H9 (cell line): ENCODE data around the gene UMAD1. TPM values are rescaled to one million over a fixed set of nuclear protein-coding genes. Genes with fewer than 3 reads are reported as not detected.

Experiments
- DNase-seq: peaks from one replicate; pipeline ENCODE4 v3.0.0-alpha.2; 2017
- H2AFZ ChIP-seq: one replicate; pipeline ENCODE4 v1.6.1; 2013; ENCODE audit warnings: mild to moderate bottlenecking, low read length, control low read depth, moderate library complexity
- H2AK5ac ChIP-seq: 2 replicates; pipeline ENCODE4 v1.6.1; 2013; ENCODE audit warnings: low read length, control low read depth, mixed read lengths; ENCODE audit not compliant: insufficient read length
- H2BK120ac ChIP-seq: one replicate; pipeline ENCODE4 v1.6.1; 2013; ENCODE audit warnings: low read depth, mild to moderate bottlenecking, low read length, control low read depth, inconsistent platforms; ENCODE audit not compliant: poor library complexity, severe bottlenecking
- H2BK12ac ChIP-seq: 2 replicates; pipeline ENCODE4 v1.6.1; 2013; ENCODE audit warnings: low read length, control low read depth, mixed read lengths, low read depth; ENCODE audit not compliant: insufficient read length
- H2BK15ac ChIP-seq: 2 replicates; pipeline ENCODE4 v1.6.1; 2013; ENCODE audit warnings: low read depth, low read length, control low read depth
- H2BK20ac ChIP-seq: one replicate; pipeline ENCODE4 v1.6.1; 2013; ENCODE audit warnings: low read depth, mild to moderate bottlenecking, low read length, control low read depth, inconsistent platforms; ENCODE audit not compliant: poor library complexity, severe bottlenecking
- H2BK5ac ChIP-seq: 2 replicates; pipeline ENCODE4 v1.6.1; 2013; ENCODE audit warnings: low read length, control low read depth, mixed read lengths; ENCODE audit not compliant: insufficient read length
- H3K14ac ChIP-seq: 2 replicates; pipeline ENCODE4 v1.6.1; 2013; ENCODE audit warnings: low read length, control low read depth; ENCODE audit not compliant: insufficient read depth
- H3K18ac ChIP-seq: 2 replicates; pipeline ENCODE4 v1.6.1; 2013; ENCODE audit warnings: low read depth, mild to moderate bottlenecking, mixed read lengths, low read length, control low read depth; ENCODE audit not compliant: insufficient read length
- H3K23ac ChIP-seq: 2 replicates; pipeline ENCODE4 v1.6.1; 2013; ENCODE audit warnings: low read length, control low read depth, mixed read lengths, low read depth; ENCODE audit not compliant: insufficient read length
- H3K23me2 ChIP-seq: 2 replicates; pipeline ENCODE4 v1.6.1; 2013; ENCODE audit warnings: low read depth, mild to moderate bottlenecking, mixed read lengths, low read length, control low read depth; ENCODE audit not compliant: insufficient read length, poor library complexity, severe bottlenecking
- H3K27ac ChIP-seq: 2 replicates; pipeline ENCODE4 v1.5.1; 2013; ENCODE audit warnings: low read length, control low read depth, mixed read lengths, low read depth; ENCODE audit not compliant: insufficient read length
- H3K27me3 ChIP-seq: 2 replicates; pipeline ENCODE4 v1.6.1; 2013; ENCODE audit warnings: low read length, control low read depth, inconsistent platforms; ENCODE audit not compliant: insufficient read depth
- H3K4ac ChIP-seq: 2 replicates; pipeline ENCODE4 v1.6.1; 2013; ENCODE audit warnings: low read depth, mild to moderate bottlenecking, control low read depth, inconsistent platforms, low read length, moderate library complexity
- H3K4me1 ChIP-seq: 2 replicates; pipeline ENCODE4 v1.6.1; 2013; ENCODE audit warnings: low read length, control low read depth, inconsistent platforms; ENCODE audit not compliant: insufficient read depth
- H3K4me2 ChIP-seq: 2 replicates; pipeline ENCODE4 v1.6.1; 2013; ENCODE audit warnings: low read length, control low read depth, mixed read lengths; ENCODE audit not compliant: insufficient read length, insufficient read depth
- H3K56ac ChIP-seq: 2 replicates; pipeline ENCODE4 v1.6.1; 2013; ENCODE audit warnings: low read depth, mild to moderate bottlenecking, mixed read lengths, low read length, control low read depth; ENCODE audit not compliant: insufficient read length
- H3K79me1 ChIP-seq: 2 replicates; pipeline ENCODE4 v1.6.1; 2013; ENCODE audit warnings: low read depth, mild to moderate bottlenecking, moderate library complexity, low read length, control low read depth, inconsistent platforms; ENCODE audit not compliant: insufficient read depth, poor library complexity, severe bottlenecking
- H3K79me2 ChIP-seq: 2 replicates; pipeline ENCODE4 v1.6.1; 2013; ENCODE audit warnings: low read length, control low read depth, inconsistent platforms; ENCODE audit not compliant: insufficient read depth
- H3K9ac ChIP-seq: 2 replicates; pipeline ENCODE4 v1.6.1; 2013; ENCODE audit warnings: low read length, control low read depth, mixed read lengths; ENCODE audit not compliant: insufficient read length; ENCODE audit errors: extremely low read depth
- H3K9me3 ChIP-seq: one replicate; pipeline ENCODE4 v1.6.1; 2013; ENCODE audit warnings: low read depth, low read length, inconsistent platforms; ENCODE audit not compliant: control insufficient read depth
- H3T11ph ChIP-seq: one replicate; pipeline ENCODE4 v1.6.1; 2013; ENCODE audit warnings: mild to moderate bottlenecking, low read length, control low read depth, inconsistent platforms
- H4K20me1 ChIP-seq: one replicate; pipeline ENCODE4 v1.6.1; 2013; ENCODE audit not compliant: control insufficient read depth, insufficient read length, insufficient read depth
- H4K5ac ChIP-seq: 2 replicates; pipeline ENCODE4 v1.6.1; 2013; ENCODE audit warnings: low read depth, mild to moderate bottlenecking, mixed read lengths, low read length, control low read depth; ENCODE audit not compliant: insufficient read length
- H4K8ac ChIP-seq: replicated peaks from 2 replicates; pipeline ENCODE4 v1.6.1; 2013; ENCODE audit warnings: low read length, control low read depth, mixed read lengths, low read depth; ENCODE audit not compliant: insufficient read length
- H4K91ac ChIP-seq: 2 replicates; pipeline ENCODE4 v1.6.1; 2013; ENCODE audit warnings: low read depth, mild to moderate bottlenecking, moderate library complexity, mixed read lengths, low read length, control low read depth; ENCODE audit not compliant: insufficient read length
- H3K27ac Mint-ChIP-seq, 3 experiments: 2 replicates in 2 of 3; 3 replicates in 1 of 3; pipeline ENCODE4 v1.8.0; 2020 to 2021; ENCODE audit warnings: mixed read lengths in 3 of 3, mild to moderate bottlenecking in 1 of 3, moderate library complexity in 1 of 3
- H3K27me3 Mint-ChIP-seq: 2 replicates; pipeline ENCODE4 v1.8.0; 2021; ENCODE audit warnings: low read depth, mild to moderate bottlenecking, moderate library complexity, mixed read lengths
- H3K36me3 Mint-ChIP-seq, 3 experiments: 2 replicates in 2 of 3; 3 replicates in 1 of 3; pipeline ENCODE4 v1.8.0; 2020 to 2021; ENCODE audit warnings: low read depth in 3 of 3, mixed read lengths in 3 of 3; ENCODE audit not compliant: insufficient read depth in 1 of 3
- H3K4me1 Mint-ChIP-seq, 2 experiments: 2 replicates each; pipeline ENCODE4 v1.8.0; 2020; ENCODE audit warnings: mixed read lengths in 2 of 2
- H3K4me3 Mint-ChIP-seq, 2 experiments: 2 replicates in 1 of 2; 3 replicates in 1 of 2; pipeline ENCODE4 v1.8.0; 2020 to 2021; ENCODE audit warnings: mild to moderate bottlenecking in 2 of 2, mixed read lengths in 2 of 2, moderate library complexity in 1 of 2
- H3K9me3 Mint-ChIP-seq, 2 experiments: 2 replicates in 1 of 2; 3 replicates in 1 of 2; pipeline ENCODE4 v1.8.0; 2020; ENCODE audit warnings: mild to moderate bottlenecking in 2 of 2, mixed read lengths in 2 of 2, moderate library complexity in 1 of 2
- WGBS: extraction: QIAGEN DNeasy Blood & Tissue Kit; methylation state at CpG from one replicate; pipeline ENCODE4 v1.1.7; 2013; ENCODE audit warnings: missing lambda C conversion rate, low lambda C conversion rate, mixed read lengths; ENCODE audit not compliant: insufficient read length; ENCODE audit errors: extremely low coverage; 5-methylcytosine and 5-hydroxymethylcytosine counted together
- total RNA-seq: library from RNA; stranded (reverse); gene quantifications from 2 replicates; pipeline ENCODE4 v1.2.1, GENCODE V29; 2021
- TF ChIP-seq, protein P1 (sequence below): fragments of 200-600 bp; sonication (generic); conservative IDR thresholded peaks from 3 replicates; pipeline ENCODE4 v1.8.0; 2021; ENCODE audit warnings: antibody characterized with exemption, mild to moderate bottlenecking

UMAD1 gene
- total RNA-seq, 1 experiment from 2014 or later, result 8.9 TPM

DNA sequence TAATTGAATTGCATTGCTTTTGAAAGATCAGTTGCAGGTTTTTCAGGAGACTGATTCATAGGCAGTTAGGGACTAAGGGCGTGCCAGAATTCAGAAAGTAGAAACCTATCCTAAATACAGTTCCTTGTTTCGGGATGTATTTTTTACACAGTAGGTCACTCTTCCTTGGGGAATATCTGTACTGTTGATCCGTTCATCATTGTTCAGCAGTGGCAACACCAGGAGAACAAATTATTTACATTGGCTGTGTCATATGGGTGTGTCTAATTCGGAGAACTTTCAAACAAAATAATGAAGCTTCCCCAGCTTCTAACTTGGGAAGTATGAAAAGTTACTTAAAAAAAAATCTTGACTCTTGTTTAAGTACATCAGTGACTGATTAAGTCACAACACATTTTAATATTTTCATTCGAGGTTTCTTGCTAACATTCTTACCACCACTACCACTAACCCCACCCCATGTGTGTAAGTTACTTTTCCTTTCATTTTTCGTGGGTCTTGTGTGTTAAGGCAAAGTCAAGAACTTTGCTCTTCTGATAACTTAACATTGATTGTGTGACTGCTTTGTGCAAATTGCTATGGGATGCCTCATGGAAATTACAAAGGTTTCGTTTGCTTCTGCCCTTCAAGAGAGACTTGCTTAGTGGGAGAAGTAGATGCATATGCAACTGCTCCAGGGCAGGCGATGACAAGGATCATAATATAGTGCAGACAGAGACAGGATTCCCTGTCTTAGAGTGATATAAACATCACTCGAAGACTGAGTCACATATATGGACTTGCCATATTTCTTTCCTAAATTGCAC lies 121.6 kb downstream of the UMAD1 start:
- H3K4me1 ChIP-seq, result no peaks in the 10 kb centered on the region
- no peaks in the 10 kb centered on the region for H3K36me3 Mint-ChIP-seq
- H2AFZ ChIP-seq, result no peak overlapping the region
- no peaks in the 10 kb centered on the region for H3K23me2 ChIP-seq
- H3K27me3 ChIP-seq, result no peaks in the 10 kb centered on the region
- H3K4ac ChIP-seq, result no peak overlapping the region
- H3T11ph ChIP-seq, result no peak overlapping the region
- no peak overlapping the region for H2BK5ac ChIP-seq
- no peak overlapping the region for H3K9ac ChIP-seq
- H3K9me3 ChIP-seq, result no peaks in the 10 kb centered on the region
- no peak for DNase-seq
- no peak overlapping the region for H2BK12ac ChIP-seq
- no peaks in the 10 kb centered on the region for H4K20me1 ChIP-seq
- no peak overlapping the region for H3K23ac ChIP-seq
- H4K91ac ChIP-seq, result no peak overlapping the region
- TF ChIP-seq, protein P1, sequence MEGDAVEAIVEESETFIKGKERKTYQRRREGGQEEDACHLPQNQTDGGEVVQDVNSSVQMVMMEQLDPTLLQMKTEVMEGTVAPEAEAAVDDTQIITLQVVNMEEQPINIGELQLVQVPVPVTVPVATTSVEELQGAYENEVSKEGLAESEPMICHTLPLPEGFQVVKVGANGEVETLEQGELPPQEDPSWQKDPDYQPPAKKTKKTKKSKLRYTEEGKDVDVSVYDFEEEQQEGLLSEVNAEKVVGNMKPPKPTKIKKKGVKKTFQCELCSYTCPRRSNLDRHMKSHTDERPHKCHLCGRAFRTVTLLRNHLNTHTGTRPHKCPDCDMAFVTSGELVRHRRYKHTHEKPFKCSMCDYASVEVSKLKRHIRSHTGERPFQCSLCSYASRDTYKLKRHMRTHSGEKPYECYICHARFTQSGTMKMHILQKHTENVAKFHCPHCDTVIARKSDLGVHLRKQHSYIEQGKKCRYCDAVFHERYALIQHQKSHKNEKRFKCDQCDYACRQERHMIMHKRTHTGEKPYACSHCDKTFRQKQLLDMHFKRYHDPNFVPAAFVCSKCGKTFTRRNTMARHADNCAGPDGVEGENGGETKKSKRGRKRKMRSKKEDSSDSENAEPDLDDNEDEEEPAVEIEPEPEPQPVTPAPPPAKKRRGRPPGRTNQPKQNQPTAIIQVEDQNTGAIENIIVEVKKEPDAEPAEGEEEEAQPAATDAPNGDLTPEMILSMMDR, result no peak
- H3K9me3 Mint-ChIP-seq, result no peaks in the 10 kb centered on the region
- H3K4me2 ChIP-seq, result no peak overlapping the region
- H3K27me3 Mint-ChIP-seq, result no peaks in the 10 kb centered on the region
- H3K27ac Mint-ChIP-seq, result no peak overlapping the region
- H3K79me1 ChIP-seq, result no peaks in the 10 kb centered on the region
- no peak overlapping the region for H3K4me3 Mint-ChIP-seq
- no peak overlapping the region for H3K27ac ChIP-seq
- no CpG with 5 or more reads among the region's 9 CpGs for WGBS
- no peak overlapping the region for H2BK20ac ChIP-seq
- H3K18ac ChIP-seq, result no peak overlapping the region
- H3K14ac ChIP-seq, result no peak overlapping the region
- peaks cover 0 to 5% of the 10 kb centered on the region in 2 experiments; a peak in 3 of 4 replicates for H3K4me1 Mint-ChIP-seq
- no peak overlapping the region for H3K56ac ChIP-seq
- no peak overlapping the region for H2AK5ac ChIP-seq
- no peak overlapping the region for H4K5ac ChIP-seq
- no peaks in the 10 kb centered on the region for H3K79me2 ChIP-seq
- H2BK120ac ChIP-seq, result no peak overlapping the region
- no peak overlapping the region for H2BK15ac ChIP-seq
- no peak overlapping the region for H4K8ac ChIP-seq
